Measurements from ENCODE around the gene NAA60. TPM values are rescaled to one million over a fixed set of nuclear protein-coding genes. Genes with fewer than 3 reads are reported as not detected.

Gene NAA60
- total and polyA plus RNA-seq, 9 of the 15 experiments (the other 6 are each of a cell fraction or from before 2014, with no cell fraction given), result 2.1 to 49.4 (median 10.3) TPM

- TF ChIP-seq ZMIZ1 (IDR thresholded peaks at IDR 0.05; ENCODE audit: low read depth in 2 of 2, low read length in 2 of 2) (0 out of 4 replicates have a peak, but pooled peaks of 1 of the 2 experiments have one; percentile 27), RB1 (IDR thresholded peaks at IDR 0.05; ENCODE audit: low read depth) (peak; percentile 82; the same call in 1 of the 2 replicates), IRF9 (tag; IDR thresholded peaks at IDR 0.05) (no peak), JUND (IDR thresholded peaks at IDR 0.05; ENCODE audit: borderline replicate concordance, low read depth, low read length) (no peak), JUND (tag; IDR thresholded peaks at IDR 0.05; ENCODE audit: borderline replicate concordance, low read depth, low read length) (peak; percentile 9; the same call in 1 of the 3 replicates), THRA (IDR thresholded peaks at IDR 0.05) (no peak), ETS2 (tag; IDR thresholded peaks at IDR 0.05; ENCODE audit: borderline replicate concordance, poor library complexity, severe bottlenecking) (no peak), MTF1 (CRISPR knock-in tag; IDR thresholded peaks at IDR 0.05; ENCODE audit: borderline replicate concordance) (no peak), FIP1L1 (IDR thresholded peaks at IDR 0.05; ENCODE audit: low read depth, low read length, poor library complexity, severe bottlenecking) (no peak), ZNF277 (CRISPR knock-in tag; IDR thresholded peaks at IDR 0.05; ENCODE audit: borderline replicate concordance) (no peak), BRD4 (IDR thresholded peaks at IDR 0.05) (no peak; the same call in 1 of the 2 replicates), TEAD4 (IDR thresholded peaks at IDR 0.05; ENCODE audit: low read length) (peak; percentile 20; the same call in 1 of the 2 replicates), TEAD4 (CRISPR knock-in tag; IDR thresholded peaks at IDR 0.05; ENCODE audit: borderline replicate concordance) (peak; percentile 50; the same call in 1 of the 2 replicates), SUPT5H (IDR thresholded peaks at IDR 0.05) (peak; percentile 84), COPS2 (conservative IDR thresholded peaks at IDR 0.05) (no peak), MAFG (tag; conservative IDR thresholded peaks at IDR 0.05) (no peak), ZNF217 (CRISPR knock-in tag; IDR thresholded peaks at IDR 0.05) (no peak), NONO (IDR thresholded peaks at IDR 0.05; ENCODE audit: low read depth in 2 of 2, low read length in 1 of 2) (peak; percentile 80 to 87), BRD9 (IDR thresholded peaks at IDR 0.05; ENCODE audit: low read depth, partially characterized antibody) (no peak), ZNF133 (CRISPR knock-in tag; IDR thresholded peaks at IDR 0.05) (0 out of 2 replicates have a peak, but pooled peaks have one; percentile 58)
Observed at GRCh38 chr16:3457434-3458252, 14.2 kb downstream of the NAA60 start (continued).
